ENCODE data around the gene CACHD1.

Gene CACHD1

DNA sequence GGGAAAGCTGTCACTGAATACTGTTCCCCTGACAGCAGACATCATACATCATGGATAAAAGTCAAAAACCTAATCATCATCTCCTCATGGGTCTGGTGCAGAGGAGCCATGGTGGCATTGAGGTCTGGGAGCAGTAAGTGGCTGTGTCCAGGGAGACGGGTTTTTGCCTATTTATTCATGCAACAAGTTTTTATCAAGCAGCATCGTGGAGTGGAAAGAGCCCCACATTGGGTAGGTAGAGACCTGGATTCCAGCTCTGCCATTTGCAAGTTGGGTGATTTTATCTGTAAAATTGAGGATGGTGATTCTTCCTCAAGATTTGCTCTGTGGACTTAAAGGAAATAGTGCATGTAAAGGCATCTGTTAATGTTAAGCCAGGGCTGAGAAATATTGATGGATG is 4.2 kb downstream of the CACHD1 start:
- DNase-seq: no peak

GRCh38 chr1:64474665-64475439 is 4.9 kb downstream of the CACHD1 start:
- DNase-seq: no peak

DNA sequence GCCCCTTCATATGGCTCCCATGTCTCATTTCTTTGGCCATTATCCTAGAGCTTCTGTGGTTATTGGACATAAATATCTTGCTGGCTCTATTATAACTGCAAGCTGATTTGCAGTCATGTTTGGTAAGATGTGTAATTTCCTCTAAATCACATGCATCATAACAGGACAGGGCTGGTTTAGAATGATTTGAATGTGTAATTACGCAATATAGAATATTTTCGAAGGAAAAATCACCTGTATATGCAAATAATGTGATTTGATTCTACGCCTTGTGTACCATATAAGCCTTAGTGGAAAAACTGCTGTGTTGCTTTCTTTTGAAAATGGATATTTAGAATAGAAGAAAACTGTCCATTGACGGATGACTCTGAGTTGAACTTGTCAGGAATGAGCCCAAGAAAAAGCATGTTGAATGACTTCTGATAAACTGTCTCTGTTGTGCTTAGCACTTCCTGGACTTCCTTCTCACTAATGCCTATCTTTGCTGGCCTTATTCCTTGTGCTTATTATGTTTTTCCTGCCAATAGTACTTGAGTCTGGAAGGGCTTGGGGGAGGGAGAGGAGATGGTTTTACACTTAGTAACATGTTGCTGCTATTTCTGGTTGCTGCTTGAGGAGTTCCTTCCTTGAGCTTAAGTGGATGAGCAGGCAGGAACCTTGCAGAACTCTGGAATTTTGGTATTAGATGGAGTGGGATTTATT is 6.5 kb downstream of the CACHD1 start:
- DNase-seq: no peak

DNA sequence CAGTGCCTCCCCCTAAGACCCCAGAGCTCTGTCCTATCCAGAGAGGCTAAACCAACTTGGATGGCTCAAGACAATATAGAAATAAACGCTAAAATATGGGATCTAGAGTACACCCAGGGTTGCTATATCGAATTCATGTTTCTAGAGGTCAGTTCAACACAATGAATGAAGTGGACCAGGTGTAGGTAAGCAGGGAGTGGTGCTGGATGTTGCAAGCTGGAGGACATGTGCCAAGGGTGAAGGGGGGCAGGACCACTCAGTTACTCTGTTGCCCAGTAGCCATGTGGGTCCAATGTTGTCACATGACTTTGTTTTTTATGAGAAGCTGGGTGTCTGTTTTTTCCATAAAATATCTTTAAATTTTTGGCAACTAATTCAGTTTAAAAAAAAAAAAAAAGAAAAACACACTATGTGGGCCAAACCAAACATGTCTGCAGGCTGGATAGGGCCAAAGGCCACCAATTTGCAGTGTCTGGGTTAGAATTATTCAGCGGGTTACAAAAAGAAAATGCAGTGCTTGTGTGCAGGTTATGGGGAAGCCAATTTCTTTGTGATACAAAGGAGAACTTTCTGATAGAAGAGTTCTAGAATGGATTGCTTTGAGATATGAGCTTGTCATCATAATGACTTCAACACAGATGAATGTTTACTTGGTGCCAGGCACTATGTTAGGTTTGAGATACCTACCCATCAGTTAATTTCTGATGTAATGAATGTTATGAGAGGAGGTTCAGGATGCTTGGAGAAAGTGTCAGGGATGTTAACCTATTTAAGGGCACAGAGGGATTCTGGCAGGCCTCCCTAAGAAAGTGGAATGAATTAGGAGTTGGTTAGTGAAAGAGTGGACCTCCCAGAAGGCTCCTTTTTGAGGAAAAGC is 8.9 kb downstream of the CACHD1 start:
- no peak for DNase-seq

GRCh38 chr1:64479874-64480273 is 9.9 kb downstream of the CACHD1 start:
- no peak for DNase-seq

GRCh38 chr1:64480999-64481772 is 11.3 kb downstream of the CACHD1 start:
- no peak for DNase-seq

DNA sequence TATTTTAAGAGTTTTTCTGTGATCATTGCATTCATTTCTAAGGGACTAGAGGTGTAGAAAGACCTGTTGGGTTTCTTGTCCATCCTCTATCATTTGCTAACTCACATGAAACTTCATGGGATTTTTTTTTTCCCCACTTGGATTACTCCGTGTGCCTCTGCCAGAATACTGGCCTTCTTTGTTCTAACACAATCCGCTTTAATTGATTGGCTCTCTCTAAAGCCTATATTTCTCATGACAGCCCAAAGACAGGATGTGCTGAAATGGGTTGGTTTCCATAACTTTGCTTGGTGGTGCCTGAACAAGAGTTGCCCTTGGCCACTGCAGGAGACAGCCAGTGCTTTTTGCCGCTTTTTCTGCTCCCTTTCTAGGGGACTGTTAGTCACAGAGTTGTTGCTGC is 12.2 kb downstream of the CACHD1 start:
- no peak for DNase-seq

- DNase-seq: no peak
Measured at GRCh38 chr1:64482720-64483119, 12.8 kb downstream of the CACHD1 start.

- DNase-seq: no peak
Measured at GRCh38 chr1:64483731-64484414, 13.9 kb downstream of the CACHD1 start.

- no peak for DNase-seq
Measured at GRCh38 chr1:64484651-64485050, 14.7 kb downstream of the CACHD1 start.

- no peak for DNase-seq
Measured at GRCh38 chr1:64486193-64486592, 16.3 kb downstream of the CACHD1 start.

GRCh38 chr1:64487061-64487460 is 17.1 kb downstream of the CACHD1 start:
- no peak for DNase-seq

- no peak for DNase-seq
Measured at GRCh38 chr1:64488862-64489261, 18.9 kb downstream of the CACHD1 start.

- no peak for DNase-seq
Measured at GRCh38 chr1:64489707-64490106, 19.8 kb downstream of the CACHD1 start.

DNA sequence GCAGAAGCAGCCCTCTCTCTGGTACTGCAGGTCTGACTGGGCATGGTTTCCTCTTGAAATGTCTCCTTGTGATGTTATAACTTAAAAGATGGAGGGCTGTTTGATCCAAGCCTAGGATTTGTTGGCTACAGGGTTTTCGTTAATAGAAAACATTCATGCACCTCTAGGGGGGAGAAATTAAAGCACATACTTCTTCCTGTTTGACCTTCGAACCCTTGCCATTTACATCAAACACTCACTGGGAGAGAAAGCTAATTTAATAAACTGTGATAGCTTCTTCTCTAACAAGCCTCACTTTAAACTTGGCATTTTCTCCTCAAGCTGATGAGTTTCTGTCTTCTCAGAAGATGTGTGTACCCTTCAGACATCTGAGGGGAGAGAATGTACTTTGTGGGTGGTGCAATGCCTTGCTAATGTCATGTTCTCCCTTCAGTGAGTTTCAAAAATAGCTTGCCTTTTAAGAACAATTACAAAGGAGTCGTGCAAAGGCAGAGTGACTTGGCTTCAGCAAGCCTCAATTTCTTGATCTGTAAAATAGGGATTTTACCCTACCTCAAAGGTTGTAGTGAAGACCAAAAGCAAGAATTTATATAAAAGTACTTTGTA is 20.4 kb downstream of the CACHD1 start:
- no peak for DNase-seq

DNA sequence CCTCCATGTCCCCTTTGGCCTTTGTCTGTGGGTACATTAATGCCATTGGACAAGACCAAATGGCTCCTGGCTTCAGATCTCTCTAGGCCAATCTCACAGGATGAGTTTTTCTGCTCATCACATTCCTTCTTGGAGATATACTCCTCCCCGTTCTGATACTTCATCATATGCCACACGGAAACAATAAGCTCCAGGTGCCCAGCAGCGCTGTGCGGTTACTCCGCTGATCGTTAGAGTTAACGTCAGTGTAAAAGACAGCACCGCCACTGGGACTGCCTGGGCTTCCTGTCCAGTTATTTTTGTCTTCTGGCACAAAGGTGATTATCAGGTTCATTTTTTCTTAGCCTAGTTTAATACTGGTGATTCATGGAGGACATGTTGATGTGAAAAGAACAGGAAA is 22.5 kb downstream of the CACHD1 start:
- no peak for DNase-seq

DNA sequence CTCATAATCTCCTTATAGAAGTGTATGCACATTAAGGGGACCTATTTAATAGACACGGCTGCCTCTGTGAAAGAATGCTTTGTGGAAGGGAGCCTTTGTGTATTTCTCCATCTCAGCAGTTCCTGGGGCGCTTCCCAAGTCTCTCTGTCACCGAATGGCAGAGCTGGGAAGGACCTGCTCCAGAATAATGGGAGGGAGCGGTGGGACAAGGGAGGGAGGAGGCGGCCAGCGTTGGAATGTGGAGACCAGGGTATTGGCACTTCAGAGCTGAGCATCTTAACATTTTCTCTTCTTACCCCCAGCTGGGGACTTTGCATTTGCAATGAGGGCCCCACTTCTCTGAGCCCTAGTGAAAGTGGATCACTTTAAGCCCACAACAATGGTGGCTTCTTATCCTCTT is 23.9 kb downstream of the CACHD1 start:
- DNase-seq: no peak

DNA sequence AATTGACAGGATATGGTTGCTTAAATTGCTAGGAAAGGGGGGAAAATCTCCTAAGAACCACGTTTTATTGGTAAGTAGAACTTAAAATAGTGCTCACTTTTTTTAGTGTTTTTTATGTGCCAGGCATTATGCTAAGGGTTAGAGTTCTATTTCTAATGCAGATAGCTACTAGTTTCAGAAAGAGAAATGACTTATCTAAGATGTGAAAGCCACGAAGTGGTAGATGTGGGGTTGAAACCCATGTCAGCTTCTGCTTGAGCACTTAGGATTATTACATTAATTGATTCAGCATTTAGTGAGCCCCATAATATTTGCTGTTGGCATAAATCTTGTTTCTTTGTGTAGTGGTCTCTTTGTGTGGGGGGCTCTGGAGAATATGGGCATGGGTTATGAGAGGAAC is 24.7 kb downstream of the CACHD1 start:
- DNase-seq: no peak

DNA sequence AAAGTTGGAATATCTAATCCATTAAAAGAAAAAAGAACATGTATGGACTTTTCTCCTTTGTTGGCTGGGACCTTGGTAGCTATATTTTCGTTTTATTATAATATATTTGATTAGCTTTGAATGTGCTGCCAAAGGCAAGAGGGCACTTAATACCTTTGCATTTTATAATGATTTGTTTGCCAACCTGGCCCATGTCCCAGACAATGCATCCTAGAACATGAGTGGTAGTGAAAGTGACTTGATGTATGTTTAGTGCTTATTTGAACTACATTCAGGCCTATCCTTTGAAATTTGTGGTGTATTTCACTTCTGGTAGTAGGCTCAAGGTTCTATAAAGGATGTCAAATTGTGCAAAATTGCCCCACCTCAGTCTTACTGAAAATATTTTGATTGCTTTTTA is 25.9 kb downstream of the CACHD1 start:
- DNase-seq: no peak

GRCh38 chr1:64496606-64497005 is 26.7 kb downstream of the CACHD1 start:
- no peak for DNase-seq

GRCh38 chr1:64497088-64497883 is 27.4 kb downstream of the CACHD1 start:
- DNase-seq: no peak

Measured in CD4-positive, alpha-beta T cell treated with Interleukin-1 beta for 1 hour (primary cell).